A549 (cell line): ENCODE measurements around the gene SOX13. TPM values are rescaled to one million over a fixed set of nuclear protein-coding genes. Genes with fewer than 3 reads are reported as not detected.

ENCODE experiments used
- ATAC-seq, 2 experiments: fragments of 200-7000 bp in 1 of 2; fragments of >200 bp in 1 of 2; cut with Nextera tagmentation in 1 of 2; cut with Tn5 transposase in 1 of 2; 3 replicates each; pipeline versions ENCODE4 v1.8.0 to v1.9.1; 2018 to 2020; ENCODE audit warnings: mild to moderate bottlenecking in 1 of 2, moderate library complexity in 1 of 2
- CTCF ChIA-PET: fragments of 300-600 bp; sonication (Branson Sonifier 250); formaldehyde crosslinking; extraction: SDS; loops from one replicate; lab custom pipeline; 2021; ENCODE audit warnings: antibody characterized with exemption, inconsistent platforms; lab: Yijun Ruan, JAX
- POLR2A ChIA-PET: fragments of 350-600 bp; formaldehyde crosslinking; extraction: SDS; loops from one replicate; lab custom pipeline; 2021; ENCODE audit warnings: antibody characterized with exemption, inconsistent platforms; lab: Yijun Ruan, JAX
- DNase-seq, 2 experiments: peaks; one replicate each; pipeline versions ENCODE4 v3.0.0 to v3.0.0-alpha.2; 2011 to 2016; ENCODE audit warnings: low read depth in 1 of 2, low spot score in 1 of 2
- FAIRE-seq: peaks from 2 replicates; lab custom pipeline; 2011; peaks lifted over from hg19 to GRCh38; lab: Jason Lieb, UNC
- H3K27ac ChIP-seq, 2 experiments: fragments of >200 bp; sonication (Bioruptor Twin); formaldehyde crosslinking; 3 replicates each; pipeline ENCODE4 v1.5.1; 2016 to 2017
- H3K4me1 ChIP-seq: fragments of >200 bp; sonication (Bioruptor Twin); formaldehyde crosslinking; 3 replicates; pipeline ENCODE4 v1.6.1; 2016
- H3K4me2 ChIP-seq: fragments of >200 bp; sonication (Bioruptor Twin); formaldehyde crosslinking; 3 replicates; pipeline ENCODE4 v1.6.1; 2016
- H3K4me3 ChIP-seq: fragments of >200 bp; sonication (Bioruptor Twin); formaldehyde crosslinking; 3 replicates; pipeline ENCODE4 v1.5.1; 2016
- H3K9me3 ChIP-seq: fragments of >200 bp; sonication (Bioruptor Twin); formaldehyde crosslinking; 3 replicates; pipeline ENCODE4 v1.6.1; 2016
- HDAC2 ChIP-seq: fragments of 200-600 bp; sonication (generic); IDR thresholded peaks from 2 replicates; pipeline ENCODE4 v1.6.1; 2016
- HOXB13 ChIP-seq: fragments of 250-450 bp; sonication (Bioruptor Pico); IDR thresholded peaks from 2 replicates; pipeline ENCODE4 v1.5.0; 2020; ENCODE audit warnings: low read depth, mild to moderate bottlenecking, moderate library complexity
- JUN ChIP-seq, 2 experiments: fragments of >200 bp; sonication (Bioruptor Twin); formaldehyde crosslinking; IDR thresholded peaks; 2 replicates in 1 of 2; 3 replicates in 1 of 2; pipeline ENCODE4 v1.6.1; 2016 to 2017
- KDM1A ChIP-seq: fragments of 200-600 bp; sonication (generic); IDR thresholded peaks from 2 replicates; pipeline ENCODE4 v1.6.1; 2016; ENCODE audit warnings: low read depth, mild to moderate bottlenecking
- KDM5A ChIP-seq: fragments of 200-600 bp; sonication (generic); IDR thresholded peaks from 2 replicates; pipeline ENCODE4 v1.6.1; 2016; ENCODE audit warnings: antibody characterized with exemption, mild to moderate bottlenecking
- MAZ ChIP-seq: fragments of 150-350 bp; IDR thresholded peaks from 2 replicates; pipeline ENCODE4 v1.6.1; 2014; ENCODE audit warnings: antibody characterized with exemption, low read depth, low read length, borderline replicate concordance
- POLR2A ChIP-seq: IDR thresholded peaks from 2 replicates; pipeline ENCODE4 v1.6.1; 2012; ENCODE audit warnings: mild to moderate bottlenecking, low read length
- RAD21 ChIP-seq, 2 experiments: fragments of >200 bp in 1 of 2; sonication (Bioruptor Twin) in 1 of 2; formaldehyde crosslinking in 1 of 2; IDR thresholded peaks in 1 of 2; conservative IDR thresholded peaks in 1 of 2; 2 replicates in 1 of 2; 3 replicates in 1 of 2; pipeline ENCODE4 v1.6.1; 2012 to 2018; ENCODE audit warnings: inconsistent platforms in 1 of 2
- RCOR1 ChIP-seq: fragments of 150-350 bp; IDR thresholded peaks from 2 replicates; pipeline ENCODE4 v1.6.1; 2014; ENCODE audit warnings: antibody characterized with exemption, low read length, low read depth
- SMC3 ChIP-seq: fragments of >200 bp; sonication (Bioruptor Twin); formaldehyde crosslinking; IDR thresholded peaks from 3 replicates; pipeline ENCODE4 v1.6.1; 2018; ENCODE audit warnings: inconsistent platforms
- TFCP2L1 ChIP-seq: fragments of 250-450 bp; sonication (Bioruptor Pico); IDR thresholded peaks from 2 replicates; pipeline ENCODE4 v1.5.0; 2021; ENCODE audit warnings: mild to moderate bottlenecking
- TP53 ChIP-seq: fragments of 250-450 bp; sonication (Bioruptor Pico); IDR thresholded peaks from 2 replicates; pipeline ENCODE4 v1.5.0; 2021; ENCODE audit warnings: mild to moderate bottlenecking, moderate library complexity
- ZNF302 ChIP-seq: fragments of 250-450 bp; sonication (Bioruptor Pico); IDR thresholded peaks from 2 replicates; pipeline ENCODE4 v1.9.0; 2021; ENCODE audit warnings: inconsistent platforms, mild to moderate bottlenecking, moderate library complexity
- WGBS: methylation state at CpG from one replicate; pipeline ENCODE4 v1.1.6; 2017; ENCODE audit errors: missing lambda C conversion rate; 5-methylcytosine and 5-hydroxymethylcytosine counted together
- polyA plus RNA-seq, 4 experiments: library from polyadenylated mRNA; depleted of rRNA in 3 of 4; stranded (reverse); fragments of >200 nt; fragmentation: RNase III in 1 of 4; extraction: RNeasy Plus Mini Kit Qiagen cat#74134 plus additional on column Dnase treatment in 1 of 4; gene quantifications; 2 replicates in 3 of 4; 3 replicates in 1 of 4; pipeline ENCODE4 v1.2.3, GENCODE V29; 2011 to 2017
- TF ChIP-seq, protein P1 (sequence below): IDR thresholded peaks from 2 replicates; pipeline ENCODE4 v1.6.1; 2012
- TF ChIP-seq, protein P2 (sequence below): fragments of >200 bp; sonication (Bioruptor Twin); formaldehyde crosslinking; IDR thresholded peaks from 3 replicates; pipeline ENCODE4 v1.5.1; 2016
- TF ChIP-seq, protein P3 (sequence below): fragments of 250-450 bp; sonication (Bioruptor Pico); IDR thresholded peaks from 2 replicates; pipeline ENCODE4 v1.5.0; 2021; ENCODE audit warnings: mild to moderate bottlenecking, moderate library complexity, borderline replicate concordance

SOX13 gene
- polyA plus RNA-seq, 2 of the 4 experiments (the other 2 are of a cell fraction) = 6.8 to 9.8 TPM

DNA sequence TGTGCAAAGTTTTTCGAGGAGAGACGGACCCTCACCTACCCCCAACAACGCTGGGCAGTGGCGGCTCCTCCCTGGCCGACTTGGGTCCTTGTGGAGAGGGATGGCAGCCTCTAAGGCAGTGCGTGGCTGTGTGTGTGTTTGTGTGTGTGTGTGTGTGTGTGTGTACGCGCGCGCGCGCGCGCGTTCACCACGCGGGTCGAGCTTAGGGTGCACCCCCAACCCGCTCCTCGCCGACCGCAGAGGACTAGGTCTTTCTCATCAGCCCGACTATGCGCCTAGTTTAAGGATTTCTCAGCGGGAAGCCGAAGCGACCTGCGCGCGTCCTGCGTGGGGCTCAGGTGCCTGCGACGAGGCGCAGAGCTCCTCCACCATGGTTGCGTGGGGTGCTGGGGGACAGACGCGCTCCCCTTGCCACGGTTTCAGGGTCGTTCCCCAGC lies 940 bp downstream of the SOX13 start:
- ChIA-PET CTCF (interaction anchor here (0.6 to 4.6 kb wide), 15 partner anchors 9 to 288 kb away, joined by 3 to 53 read pairs (median 3); no protein-coding TSS in a partner anchor), POLR2A (interaction anchor here (1.5 to 2.9 kb wide), 3 partner anchors 54 to 208 kb away, joined by 4 to 14 read pairs (median 14); no protein-coding TSS in a partner anchor)
- H3K4me3 ChIP-seq = peak overlapping the region; percentile 86
- DNase-seq (peak; percentile 18 to 36), ATAC-seq (peak; percentile 20 to 21; a peak in 5 of 6 replicates), FAIRE-seq (no peak)
- no peaks in the 10 kb centered on the region for H3K9me3 ChIP-seq
- peaks cover 15% of the 10 kb centered on the region for H3K4me1 ChIP-seq
- peak overlapping the region; percentile 82 to 90 for H3K27ac ChIP-seq
- TF ChIP-seq MAZ = no peak
- TF ChIP-seq, protein P1, sequence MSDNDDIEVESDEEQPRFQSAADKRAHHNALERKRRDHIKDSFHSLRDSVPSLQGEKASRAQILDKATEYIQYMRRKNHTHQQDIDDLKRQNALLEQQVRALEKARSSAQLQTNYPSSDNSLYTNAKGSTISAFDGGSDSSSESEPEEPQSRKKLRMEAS = peak; percentile 9; the same call in 1 of the 2 replicates
- no peak for TF ChIP-seq TFCP2L1 (CRISPR knock-in tag)
- TF ChIP-seq HOXB13 (CRISPR knock-in tag) = no peak
- peak overlapping the region; percentile 96 for H3K4me2 ChIP-seq
- 2% methylated on average over 17 of the region's 39 CpGs for WGBS

DNA sequence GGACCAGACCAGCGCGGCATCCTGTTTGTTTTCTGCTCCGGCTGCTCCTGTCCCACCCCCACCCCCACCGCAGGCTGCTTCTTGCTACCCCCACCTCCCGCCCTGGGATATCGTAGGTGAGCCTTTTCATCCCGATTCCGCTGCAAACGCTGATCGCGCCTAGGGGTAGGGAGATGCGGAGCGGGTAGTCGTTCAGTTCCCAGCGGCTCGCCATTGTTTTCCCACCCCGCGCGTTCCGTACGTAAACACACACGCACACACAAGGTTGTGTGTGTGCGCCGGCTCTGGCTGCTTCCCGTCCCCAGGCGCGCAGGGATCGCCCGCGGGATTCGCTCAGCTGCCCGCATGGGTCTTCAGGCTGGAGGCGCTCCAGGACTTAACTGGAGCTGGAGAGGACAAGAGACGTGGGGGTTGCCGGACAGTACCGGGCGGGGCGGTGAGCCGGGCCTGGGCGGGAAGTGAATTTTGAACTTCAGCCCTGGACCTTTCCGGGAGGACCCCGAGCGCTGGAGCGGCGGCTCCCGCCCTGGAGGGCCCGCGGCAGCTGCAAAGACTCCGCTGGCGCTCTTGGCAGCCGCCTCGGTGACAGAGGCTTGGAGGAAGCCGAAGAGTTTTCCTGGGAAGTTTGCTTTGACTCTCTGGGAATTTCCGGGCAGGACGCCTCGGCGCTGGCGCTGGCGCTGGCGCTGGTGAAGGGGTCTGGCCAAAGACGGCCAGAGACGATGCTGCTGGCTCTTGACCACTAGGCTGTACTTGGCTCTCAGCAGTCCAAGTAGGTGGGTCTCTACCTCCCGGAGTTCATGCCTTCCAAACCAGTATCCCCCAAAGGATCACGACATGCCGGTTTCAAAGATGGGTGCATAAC lies 1.6 kb downstream of the SOX13 start:
- 5% methylated on average over 32 of the region's 65 CpGs for WGBS
- ChIA-PET CTCF (interaction anchor here (0.6 to 4.6 kb wide), 11 partner anchors 9 to 288 kb away, joined by 3 to 53 read pairs (median 3); no protein-coding TSS in a partner anchor), POLR2A (interaction anchor here (2.1 to 2.9 kb wide), 2 partner anchors 203 to 208 kb away, joined by 14 read pairs; no protein-coding TSS in a partner anchor)
- ATAC-seq (peak; percentile 22 to 58), FAIRE-seq (no peak), DNase-seq (peak; percentile 58 to 65)
- no peaks in the 10 kb centered on the region for H3K9me3 ChIP-seq
- peak overlapping the region; percentile 96 for H3K4me2 ChIP-seq
- H3K4me3 ChIP-seq = peak overlapping the region; percentile 86
- H3K4me1 ChIP-seq = peaks cover 21% of the 10 kb centered on the region
- TF ChIP-seq RAD21 (conservative IDR thresholded peaks at IDR 0.05 in 1 of 2, IDR thresholded peaks at IDR 0.05 in 1 of 2) (0 out of 5 replicates have a peak, but pooled peaks of 1 of the 2 experiments have one; percentile 37), POLR2A (0 out of 2 replicates have a peak, but pooled peaks have one; percentile 9), KDM1A (no peak), SMC3 (0 out of 3 replicates have a peak, but pooled peaks have one; percentile 3), TP53 (CRISPR knock-in tag) (no peak)
- TF ChIP-seq, protein P2, sequence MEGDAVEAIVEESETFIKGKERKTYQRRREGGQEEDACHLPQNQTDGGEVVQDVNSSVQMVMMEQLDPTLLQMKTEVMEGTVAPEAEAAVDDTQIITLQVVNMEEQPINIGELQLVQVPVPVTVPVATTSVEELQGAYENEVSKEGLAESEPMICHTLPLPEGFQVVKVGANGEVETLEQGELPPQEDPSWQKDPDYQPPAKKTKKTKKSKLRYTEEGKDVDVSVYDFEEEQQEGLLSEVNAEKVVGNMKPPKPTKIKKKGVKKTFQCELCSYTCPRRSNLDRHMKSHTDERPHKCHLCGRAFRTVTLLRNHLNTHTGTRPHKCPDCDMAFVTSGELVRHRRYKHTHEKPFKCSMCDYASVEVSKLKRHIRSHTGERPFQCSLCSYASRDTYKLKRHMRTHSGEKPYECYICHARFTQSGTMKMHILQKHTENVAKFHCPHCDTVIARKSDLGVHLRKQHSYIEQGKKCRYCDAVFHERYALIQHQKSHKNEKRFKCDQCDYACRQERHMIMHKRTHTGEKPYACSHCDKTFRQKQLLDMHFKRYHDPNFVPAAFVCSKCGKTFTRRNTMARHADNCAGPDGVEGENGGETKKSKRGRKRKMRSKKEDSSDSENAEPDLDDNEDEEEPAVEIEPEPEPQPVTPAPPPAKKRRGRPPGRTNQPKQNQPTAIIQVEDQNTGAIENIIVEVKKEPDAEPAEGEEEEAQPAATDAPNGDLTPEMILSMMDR = no peak
- TF ChIP-seq, protein P3, sequence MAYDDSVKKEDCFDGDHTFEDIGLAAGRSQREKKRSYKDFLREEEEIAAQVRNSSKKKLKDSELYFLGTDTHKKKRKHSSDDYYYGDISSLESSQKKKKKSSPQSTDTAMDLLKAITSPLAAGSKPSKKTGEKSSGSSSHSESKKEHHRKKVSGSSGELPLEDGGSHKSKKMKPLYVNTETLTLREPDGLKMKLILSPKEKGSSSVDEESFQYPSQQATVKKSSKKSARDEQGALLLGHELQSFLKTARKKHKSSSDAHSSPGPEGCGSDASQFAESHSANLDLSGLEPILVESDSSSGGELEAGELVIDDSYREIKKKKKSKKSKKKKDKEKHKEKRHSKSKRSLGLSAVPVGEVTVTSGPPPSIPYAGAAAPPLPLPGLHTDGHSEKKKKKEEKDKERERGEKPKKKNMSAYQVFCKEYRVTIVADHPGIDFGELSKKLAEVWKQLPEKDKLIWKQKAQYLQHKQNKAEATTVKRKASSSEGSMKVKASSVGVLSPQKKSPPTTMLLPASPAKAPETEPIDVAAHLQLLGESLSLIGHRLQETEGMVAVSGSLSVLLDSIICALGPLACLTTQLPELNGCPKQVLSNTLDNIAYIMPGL (CRISPR knock-in tag) = no peak
- peak overlapping the region; percentile 82 to 90 for H3K27ac ChIP-seq

DNA sequence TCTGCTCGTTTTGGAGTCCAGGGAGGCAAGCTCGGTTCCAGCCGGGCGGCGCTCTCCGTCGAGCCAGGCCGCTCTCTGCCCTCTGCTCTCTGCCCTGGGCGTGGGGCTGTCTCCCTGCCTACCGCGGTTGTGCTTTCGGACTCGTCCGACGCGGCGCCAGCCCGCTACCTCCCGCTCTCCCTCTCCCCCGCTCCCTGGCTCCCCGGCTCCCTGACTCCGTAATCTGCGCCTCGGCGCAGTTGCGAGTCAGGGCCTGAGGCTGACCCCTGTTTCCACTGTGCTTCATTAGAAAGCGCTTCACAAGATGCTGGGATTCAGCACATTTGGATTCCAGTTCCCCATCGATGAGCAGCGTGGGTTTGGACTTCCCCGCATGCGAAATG lies 2.2 kb downstream of the SOX13 start:
- POLR2A ChIA-PET = interaction anchor here (2.9 kb wide), 1 partner anchor 204 kb away, joined by 14 read pairs; no protein-coding TSS in a partner anchor
- CTCF ChIA-PET = interaction anchor here (1.0 to 4.6 kb wide), 4 partner anchors 50 to 203 kb away, joined by 3 to 53 read pairs (median 18); no protein-coding TSS in a partner anchor

More for the DNA sequence above, 2.2 kb downstream of the SOX13 start:
- Histone ChIP-seq H3K4me2 (peak overlapping the region; percentile 96), H3K27ac (peak overlapping the region; percentile 82 to 90; a peak in 5 of 6 replicates)
- WGBS = 87% methylated on average over 31 of the region's 31 CpGs
- ATAC-seq = 0 out of 6 replicates have a peak, but pooled peaks of 1 of the 2 experiments have one; percentile 1
- TF ChIP-seq JUN (IDR thresholded peaks at IDR 0.05) (no peak), HDAC2 (no peak), ZNF302 (CRISPR knock-in tag) (no peak), KDM5A (no peak), RCOR1 (no peak)
- TF ChIP-seq, all 56 proteins: peak for 0
- DNase-seq (no peak), FAIRE-seq (no peak)
- Histone ChIP-seq H3K4me3 (peak overlapping the region; percentile 86), H3K4me1 (peaks cover 27% of the 10 kb centered on the region), H3K9me3 (no peaks in the 10 kb centered on the region)
